Panc1 (cell line): ENCODE results near the gene PHC2. TPM values are rescaled to one million over a fixed set of nuclear protein-coding genes. Genes with fewer than 3 reads are reported as not detected.

Experiments
- ATAC-seq: fragments of 200-7000 bp; cut with Tn5 transposase; 2 replicates; pipeline ENCODE4 v1.9.1; 2020; ENCODE audit warnings: mild to moderate bottlenecking, moderate library complexity
- BruUV-seq: library from RNA; stranded (reverse); fragments of 400-500 nt; replicated peaks from 2 replicates; lab custom pipeline; 2021; lab: Mats Ljungman, UMichigan
- CTCF ChIA-PET: fragments of 300-600 bp; sonication (Branson Sonifier 250); formaldehyde crosslinking; loops from one replicate; lab custom pipeline; 2022; ENCODE audit warnings: antibody characterized with exemption; lab: Charles Lee
- POLR2A ChIA-PET: fragments of 300-600 bp; sonication (Branson Sonifier 250); formaldehyde crosslinking; loops from one replicate; lab custom pipeline; 2022; ENCODE audit warnings: antibody characterized with exemption; lab: Charles Lee
- DNase-seq: peaks from one replicate; pipeline ENCODE4 v3.0.0-alpha.2; 2010; ENCODE audit warnings: low read depth, low spot score
- H3K27ac ChIP-seq: 2 replicates; pipeline ENCODE4 v1.5.1; 2011; ENCODE audit warnings: mild to moderate bottlenecking, low read length, inconsistent platforms
- H3K27me3 ChIP-seq: fragments of 200-500 bp; sonication (Bioruptor generic); 2 replicates; pipeline ENCODE4 v1.6.0; 2014; ENCODE audit warnings: low read length, inconsistent platforms; ENCODE audit not compliant: control insufficient read depth, insufficient read depth
- H3K36me3 ChIP-seq: fragments of 200-500 bp; sonication (Bioruptor generic); 2 replicates; pipeline ENCODE4 v1.5.1; 2014; ENCODE audit warnings: inconsistent platforms, mild to moderate bottlenecking, low read length, moderate library complexity; ENCODE audit not compliant: control insufficient read depth, insufficient read depth
- H3K4me1 ChIP-seq: 2 replicates; pipeline ENCODE4 v1.5.1; 2011; ENCODE audit warnings: inconsistent platforms, mild to moderate bottlenecking, low read length, moderate library complexity; ENCODE audit not compliant: control insufficient read depth, insufficient read depth
- H3K4me3 ChIP-seq, 2 experiments: 2 replicates each; pipeline ENCODE4 v1.5.1; 2011 to 2012; ENCODE audit warnings: low read depth in 2 of 2, low read length in 2 of 2, mild to moderate bottlenecking in 2 of 2, inconsistent platforms in 1 of 2, moderate library complexity in 1 of 2
- H3K9me3 ChIP-seq: fragments of 200-500 bp; sonication (Bioruptor generic); 2 replicates; pipeline ENCODE4 v1.5.1; 2014; ENCODE audit warnings: low read depth, mild to moderate bottlenecking, inconsistent platforms, low read length, moderate library complexity; ENCODE audit not compliant: control insufficient read depth, insufficient read depth
- POLR2AphosphoS5 ChIP-seq: IDR thresholded peaks from 2 replicates; pipeline ENCODE4 v1.6.1; 2012; ENCODE audit warnings: mild to moderate bottlenecking, low read depth, low read length, moderate library complexity
- SIN3A ChIP-seq: IDR thresholded peaks from 2 replicates; pipeline ENCODE4 v1.6.1; 2012; ENCODE audit warnings: low read depth, mild to moderate bottlenecking, low read length, moderate library complexity, borderline replicate concordance; ENCODE audit not compliant: insufficient read depth
- TCF7L2 ChIP-seq: IDR thresholded peaks from 2 replicates; pipeline ENCODE4 v1.6.1; 2011; ENCODE audit warnings: mild to moderate bottlenecking, low read depth, low read length, inconsistent platforms
- in situ Hi-C: cut with HindIII; loops from 2 replicates; pipeline ENCODE4 v1.10.0; 2016; ENCODE audit warnings: low sequenced_read_pairs, low pct_unique_long_range_greater_than_20kb
- intact Hi-C: fragments of 100-400 bp; cut with micrococcal nuclease; formaldehyde crosslinking; loops from one replicate; pipeline ENCODE4 v1.10.0; 2022; ENCODE audit not compliant: unreplicated experiment
- total RNA-seq: library from RNA; stranded (reverse); gene quantifications from one replicate; pipeline ENCODE4 v1.2.1, GENCODE V29; 2021; ENCODE audit not compliant: unreplicated experiment
- TF ChIP-seq, protein P1 (sequence below): fragments of 450-650 bp; IDR thresholded peaks from 2 replicates; pipeline ENCODE4 v1.5.1; 2017; ENCODE audit warnings: mild to moderate bottlenecking
- TF ChIP-seq, protein P2 (sequence below), 2 experiments: IDR thresholded peaks; 2 replicates each; pipeline ENCODE4 v1.6.1; 2011 to 2012; ENCODE audit warnings: low read depth in 2 of 2, control low read depth in 1 of 2, low read length in 1 of 2, mild to moderate bottlenecking in 1 of 2, moderate library complexity in 1 of 2; ENCODE audit not compliant: insufficient read depth in 1 of 2

The PHC2 gene
- total RNA-seq, 1 experiment from 2014 or later, result 122 TPM

GRCh38 chr1:33473900-33474299 lies 43.0 kb upstream of the PHC2 start:
- intact Hi-C loops, result loop anchor here (5.0 to 10.0 kb wide), 2 partner anchors 141 to 367 kb away; no protein-coding TSS in a partner anchor

DNA sequence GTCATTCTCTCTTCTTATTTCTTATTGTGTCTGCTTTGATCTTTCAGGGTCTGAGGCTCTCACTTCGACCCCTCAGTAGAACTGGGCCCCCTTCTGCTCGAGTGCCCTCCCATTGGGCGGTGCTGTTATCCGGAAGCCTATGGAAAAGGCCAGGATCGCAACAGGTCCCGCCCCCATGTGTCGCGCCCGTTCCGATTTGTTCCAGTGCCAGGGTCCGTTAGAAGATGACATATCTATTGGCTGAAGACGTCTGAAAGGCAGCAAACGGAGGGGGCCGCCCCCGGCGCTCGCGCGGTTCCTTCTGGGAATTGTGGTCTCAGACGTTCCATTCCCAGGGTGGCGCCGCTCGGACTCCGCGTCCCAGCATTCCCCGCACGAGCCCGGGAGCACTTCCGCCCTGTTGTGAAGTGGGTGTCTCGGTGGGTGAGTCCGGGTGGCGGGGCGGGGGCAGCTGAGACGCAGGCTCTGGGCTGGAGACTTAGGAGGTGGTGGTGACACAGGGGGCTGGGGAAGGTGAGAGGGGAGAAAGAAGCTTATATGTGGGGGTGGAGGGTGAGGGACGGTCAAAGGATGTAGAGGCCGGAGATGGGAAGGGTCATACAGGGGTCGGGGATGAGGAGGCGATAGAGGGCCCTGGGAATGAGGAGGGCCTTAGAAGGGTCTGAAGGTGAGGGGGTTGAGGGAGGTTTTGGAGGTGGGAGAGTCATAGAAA lies 41.5 kb upstream of the PHC2 start, which contains the start of gene ZSCAN20:
ZSCAN20 (plus strand) TSS at position 377 of the 712 bp plus-strand sequence. CDS start 6,644 bp downstream, outside the sequence.
- intact Hi-C loops, result loop anchor here (5.0 to 10.0 kb wide), 2 partner anchors 142 to 365 kb away; no protein-coding TSS in a partner anchor
- DNase-seq (peak; percentile 92), ATAC-seq (peak; percentile 97)
- Histone ChIP-seq H3K4me1 (no peaks in the 10 kb centered on the region), H3K9me3 (no peaks in the 10 kb centered on the region), H3K4me3 (peak within 1 kb of the TSS; percentile 65 to 83), H3K36me3 (peaks cover 4% of the 10 kb centered on the region; the same call in 1 of the 2 replicates), H3K27me3 (no peaks in the 10 kb centered on the region), H3K27ac (peak within 1 kb of the TSS; percentile 87)
- TF ChIP-seq, protein P1, sequence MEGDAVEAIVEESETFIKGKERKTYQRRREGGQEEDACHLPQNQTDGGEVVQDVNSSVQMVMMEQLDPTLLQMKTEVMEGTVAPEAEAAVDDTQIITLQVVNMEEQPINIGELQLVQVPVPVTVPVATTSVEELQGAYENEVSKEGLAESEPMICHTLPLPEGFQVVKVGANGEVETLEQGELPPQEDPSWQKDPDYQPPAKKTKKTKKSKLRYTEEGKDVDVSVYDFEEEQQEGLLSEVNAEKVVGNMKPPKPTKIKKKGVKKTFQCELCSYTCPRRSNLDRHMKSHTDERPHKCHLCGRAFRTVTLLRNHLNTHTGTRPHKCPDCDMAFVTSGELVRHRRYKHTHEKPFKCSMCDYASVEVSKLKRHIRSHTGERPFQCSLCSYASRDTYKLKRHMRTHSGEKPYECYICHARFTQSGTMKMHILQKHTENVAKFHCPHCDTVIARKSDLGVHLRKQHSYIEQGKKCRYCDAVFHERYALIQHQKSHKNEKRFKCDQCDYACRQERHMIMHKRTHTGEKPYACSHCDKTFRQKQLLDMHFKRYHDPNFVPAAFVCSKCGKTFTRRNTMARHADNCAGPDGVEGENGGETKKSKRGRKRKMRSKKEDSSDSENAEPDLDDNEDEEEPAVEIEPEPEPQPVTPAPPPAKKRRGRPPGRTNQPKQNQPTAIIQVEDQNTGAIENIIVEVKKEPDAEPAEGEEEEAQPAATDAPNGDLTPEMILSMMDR, result no peak
- 0 out of 2 replicates have a peak, but pooled peaks have one; percentile 27 for TF ChIP-seq TCF7L2
- TF ChIP-seq POLR2AphosphoS5, result peak; percentile 76
- TF ChIP-seq, protein P2, sequence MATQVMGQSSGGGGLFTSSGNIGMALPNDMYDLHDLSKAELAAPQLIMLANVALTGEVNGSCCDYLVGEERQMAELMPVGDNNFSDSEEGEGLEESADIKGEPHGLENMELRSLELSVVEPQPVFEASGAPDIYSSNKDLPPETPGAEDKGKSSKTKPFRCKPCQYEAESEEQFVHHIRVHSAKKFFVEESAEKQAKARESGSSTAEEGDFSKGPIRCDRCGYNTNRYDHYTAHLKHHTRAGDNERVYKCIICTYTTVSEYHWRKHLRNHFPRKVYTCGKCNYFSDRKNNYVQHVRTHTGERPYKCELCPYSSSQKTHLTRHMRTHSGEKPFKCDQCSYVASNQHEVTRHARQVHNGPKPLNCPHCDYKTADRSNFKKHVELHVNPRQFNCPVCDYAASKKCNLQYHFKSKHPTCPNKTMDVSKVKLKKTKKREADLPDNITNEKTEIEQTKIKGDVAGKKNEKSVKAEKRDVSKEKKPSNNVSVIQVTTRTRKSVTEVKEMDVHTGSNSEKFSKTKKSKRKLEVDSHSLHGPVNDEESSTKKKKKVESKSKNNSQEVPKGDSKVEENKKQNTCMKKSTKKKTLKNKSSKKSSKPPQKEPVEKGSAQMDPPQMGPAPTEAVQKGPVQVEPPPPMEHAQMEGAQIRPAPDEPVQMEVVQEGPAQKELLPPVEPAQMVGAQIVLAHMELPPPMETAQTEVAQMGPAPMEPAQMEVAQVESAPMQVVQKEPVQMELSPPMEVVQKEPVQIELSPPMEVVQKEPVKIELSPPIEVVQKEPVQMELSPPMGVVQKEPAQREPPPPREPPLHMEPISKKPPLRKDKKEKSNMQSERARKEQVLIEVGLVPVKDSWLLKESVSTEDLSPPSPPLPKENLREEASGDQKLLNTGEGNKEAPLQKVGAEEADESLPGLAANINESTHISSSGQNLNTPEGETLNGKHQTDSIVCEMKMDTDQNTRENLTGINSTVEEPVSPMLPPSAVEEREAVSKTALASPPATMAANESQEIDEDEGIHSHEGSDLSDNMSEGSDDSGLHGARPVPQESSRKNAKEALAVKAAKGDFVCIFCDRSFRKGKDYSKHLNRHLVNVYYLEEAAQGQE (IDR thresholded peaks at IDR 0.05; ENCODE audit: insufficient read depth in 1 of 2, low read depth in 2 of 2, low read length in 1 of 2), result no peak
- TF ChIP-seq SIN3A, result no peak
- ChIA-PET POLR2A (interaction anchor here (0.7 kb wide), 1 partner anchor 393 kb away, joined by 3 read pairs; no protein-coding TSS in a partner anchor), CTCF (no interaction called here)
- no TSS peak for BruUV-seq
- in situ Hi-C loops, result no loop called here

More at GRCh38 chr1:33473900-33474299, 43.0 kb upstream of the PHC2 start:
- no peaks in the 10 kb centered on the region for H3K9me3 ChIP-seq
- H3K27me3 ChIP-seq, result no peaks in the 10 kb centered on the region
- no peaks in the 10 kb centered on the region for H3K4me1 ChIP-seq
- ATAC-seq (no peak), DNase-seq (no peak)
- peaks cover 4% of the 10 kb centered on the region; the same call in 1 of the 2 replicates for H3K36me3 ChIP-seq
- TF ChIP-seq TCF7L2 (no peak), POLR2AphosphoS5 (no peak), SIN3A (no peak)
- TF ChIP-seq, protein P1, result no peak
- TF ChIP-seq, protein P2 (IDR thresholded peaks at IDR 0.05; ENCODE audit: insufficient read depth in 1 of 2, low read depth in 2 of 2, low read length in 1 of 2), result no peak
- in situ Hi-C loops, result no loop called here
- BruUV-seq, result no TSS peak
- ChIA-PET CTCF (no interaction called here), POLR2A (no interaction called here)
- no peak overlapping the region for H3K4me3 ChIP-seq
- no peak overlapping the region for H3K27ac ChIP-seq
